ENCODE measurements around the gene FURIN.

FURIN gene

DNA sequence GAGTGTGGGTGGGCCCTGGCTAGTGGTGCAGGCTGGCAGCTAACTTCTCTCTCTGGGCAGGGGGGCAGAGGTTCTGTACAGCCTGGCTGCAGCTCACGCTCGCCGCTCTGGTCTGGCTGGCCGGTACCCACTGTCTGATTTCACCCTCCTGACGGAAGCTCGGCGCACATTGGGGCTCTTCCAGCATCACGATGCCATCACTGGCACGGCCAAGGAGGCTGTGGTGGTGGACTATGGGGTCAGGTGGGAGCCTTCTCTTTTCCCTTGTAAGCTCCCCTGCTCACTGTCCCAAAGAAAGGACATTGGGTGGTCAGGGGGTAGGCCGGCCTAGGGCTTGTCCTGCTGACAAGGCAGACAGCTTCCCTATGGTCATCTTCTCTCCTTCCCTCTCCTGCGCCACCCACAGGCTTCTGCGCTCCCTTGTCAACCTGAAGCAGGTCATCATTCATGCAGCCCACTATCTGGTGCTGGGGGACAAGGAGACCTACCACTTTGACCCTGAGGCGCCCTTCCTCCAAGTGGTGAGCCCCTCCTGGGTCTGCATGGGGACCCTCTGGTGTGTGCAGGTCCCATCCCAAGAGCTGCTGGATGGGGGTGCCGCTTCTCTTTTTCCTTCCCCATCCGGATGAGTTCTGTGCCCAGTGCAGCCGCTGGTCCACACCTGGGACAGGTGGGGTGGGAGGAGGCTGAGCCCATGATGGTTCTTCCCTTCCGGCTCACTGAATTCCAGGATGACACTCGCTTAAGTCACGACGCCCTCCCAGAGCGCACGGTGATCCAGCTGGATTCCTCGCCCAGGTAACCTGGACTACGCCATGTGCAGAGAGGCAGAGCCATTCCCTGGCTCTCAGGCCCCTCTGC lies 42.3 kb downstream of the FURIN start:
- no peak overlapping the region for H3K27ac ChIP-seq
- peaks cover 27% of the 10 kb centered on the region for H3K36me3 ChIP-seq (replicated peaks)
- H3K4me3 ChIP-seq (ENCODE audit: low read depth, low read length): no peak overlapping the region
- in situ Hi-C loops (cut with HindIII; ENCODE audit: low pct_ligation_motif_present, low sequenced_read_pairs): no loop called here
- TF ChIP-seq CTCF (IDR thresholded peaks at IDR 0.05; ENCODE audit: low read depth, low read length, missing control alignments): no peak
- no peak for DNase-seq
- H3K27me3 ChIP-seq (replicated peaks): no peaks in the 10 kb centered on the region

DNA sequence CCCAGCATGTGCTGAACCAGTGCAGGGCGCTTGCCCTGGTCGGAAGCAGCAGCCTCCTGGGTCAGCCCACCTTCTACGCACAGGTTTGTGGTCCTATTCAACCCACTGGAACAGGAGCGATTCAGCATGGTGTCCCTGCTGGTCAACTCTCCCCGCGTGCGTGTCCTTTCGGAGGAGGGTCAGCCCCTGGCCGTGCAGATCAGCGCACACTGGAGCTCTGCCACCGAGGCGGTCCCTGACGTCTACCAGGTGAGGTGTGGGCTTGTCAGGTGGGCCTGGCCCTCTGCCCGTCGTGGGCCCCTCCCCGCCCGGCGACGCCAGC lies 42.9 kb downstream of the FURIN start:
- no peak for DNase-seq
- TF ChIP-seq CTCF (IDR thresholded peaks at IDR 0.05; ENCODE audit: low read depth, low read length, missing control alignments): no peak
- peaks cover 29% of the 10 kb centered on the region for H3K36me3 ChIP-seq (replicated peaks)
- no peaks in the 10 kb centered on the region for H3K27me3 ChIP-seq (replicated peaks)
- no peak overlapping the region for H3K27ac ChIP-seq
- in situ Hi-C loops (cut with HindIII; ENCODE audit: low pct_ligation_motif_present, low sequenced_read_pairs): no loop called here
- no peak overlapping the region for H3K4me3 ChIP-seq (ENCODE audit: low read depth, low read length)

DNA sequence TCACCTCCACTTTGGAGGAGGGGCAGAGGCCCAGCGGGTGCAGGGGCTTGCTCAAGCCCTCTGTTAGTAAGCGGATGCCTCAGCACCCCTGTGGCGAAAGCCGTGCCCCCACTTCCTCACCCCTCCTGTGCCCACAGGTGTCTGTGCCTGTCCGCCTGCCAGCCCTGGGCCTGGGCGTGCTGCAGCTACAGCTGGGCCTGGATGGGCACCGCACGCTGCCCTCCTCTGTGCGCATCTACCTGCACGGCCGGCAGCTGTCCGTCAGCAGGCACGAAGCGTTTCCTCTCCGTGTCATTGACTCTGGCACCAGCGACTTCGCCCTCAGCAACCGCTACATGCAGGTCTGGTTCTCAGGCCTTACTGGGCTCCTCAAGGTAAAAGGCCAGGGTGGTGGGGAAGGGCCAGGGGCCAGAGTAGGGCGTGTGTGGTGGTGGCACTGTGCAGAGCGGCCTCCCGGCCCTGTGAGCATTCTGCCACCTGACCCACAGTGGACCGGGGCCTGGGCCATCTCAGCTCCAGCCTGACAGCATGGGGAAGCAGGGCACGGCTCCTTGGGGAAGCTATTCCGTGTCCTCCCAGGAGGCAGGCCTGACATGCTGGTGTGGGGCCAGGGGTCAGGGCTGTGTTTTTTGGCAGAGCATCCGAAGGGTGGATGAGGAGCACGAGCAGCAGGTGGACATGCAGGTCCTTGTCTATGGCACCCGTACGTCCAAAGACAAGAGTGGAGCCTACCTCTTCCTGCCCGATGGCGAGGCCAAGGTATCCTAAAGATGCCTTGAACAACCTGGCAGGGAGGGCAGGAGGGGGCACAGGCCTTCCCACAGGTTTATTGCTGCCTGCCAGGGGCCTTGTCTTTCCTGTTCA lies 43.8 kb downstream of the FURIN start:
- peaks cover 32% of the 10 kb centered on the region for H3K36me3 ChIP-seq (replicated peaks)
- H3K4me3 ChIP-seq (ENCODE audit: low read depth, low read length): no peak overlapping the region
- no peak for DNase-seq
- TF ChIP-seq CTCF (IDR thresholded peaks at IDR 0.05; ENCODE audit: low read depth, low read length, missing control alignments): no peak
- no peak overlapping the region for H3K27ac ChIP-seq
- in situ Hi-C loops (cut with HindIII; ENCODE audit: low pct_ligation_motif_present, low sequenced_read_pairs): no loop called here
- H3K27me3 ChIP-seq (replicated peaks): no peaks in the 10 kb centered on the region

GRCh38 chr15:90912770-90913075 lies 44.3 kb downstream of the FURIN start:
- Histone ChIP-seq H3K4me3 (ENCODE audit: low read depth, low read length) (no peak overlapping the region), H3K27me3 (replicated peaks) (no peaks in the 10 kb centered on the region), H3K27ac (no peak overlapping the region), H3K36me3 (replicated peaks) (peaks cover 32% of the 10 kb centered on the region)
- no peak for DNase-seq
- no peak for TF ChIP-seq CTCF (IDR thresholded peaks at IDR 0.05; ENCODE audit: low read depth, low read length, missing control alignments)
- in situ Hi-C loops (cut with HindIII; ENCODE audit: low pct_ligation_motif_present, low sequenced_read_pairs): no loop called here

DNA sequence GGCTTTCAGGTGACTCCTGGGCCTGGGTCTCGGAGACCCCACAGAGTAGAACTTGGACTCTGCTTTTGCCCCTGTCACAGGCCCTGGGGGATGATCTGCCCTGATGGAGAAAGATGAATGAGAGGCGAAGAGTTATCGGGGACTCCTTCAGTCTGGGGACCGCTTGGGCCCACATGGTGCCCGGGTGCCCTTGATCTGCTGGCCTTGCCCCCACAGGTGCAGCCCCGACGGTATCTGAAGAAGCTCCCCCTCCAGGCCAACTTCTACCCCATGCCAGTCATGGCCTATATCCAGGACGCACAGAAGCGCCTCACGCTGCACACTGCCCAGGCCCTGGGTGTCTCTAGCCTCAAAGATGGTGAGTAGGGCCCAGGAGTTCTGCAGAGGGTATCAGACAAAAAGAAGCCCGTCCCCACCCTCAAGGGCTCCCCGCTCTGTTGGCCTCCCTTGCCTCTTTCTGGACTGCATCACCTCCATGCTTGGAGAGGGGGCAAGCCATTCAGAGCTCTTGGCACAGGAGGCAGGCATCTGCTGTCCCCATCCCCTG lies 45.1 kb downstream of the FURIN start:
- Histone ChIP-seq H3K36me3 (replicated peaks) (peaks cover 39% of the 10 kb centered on the region), H3K27me3 (replicated peaks) (no peaks in the 10 kb centered on the region), H3K27ac (no peak overlapping the region), H3K4me3 (ENCODE audit: low read depth, low read length) (no peak overlapping the region)
- in situ Hi-C loops (cut with HindIII; ENCODE audit: low pct_ligation_motif_present, low sequenced_read_pairs): no loop called here
- TF ChIP-seq CTCF (IDR thresholded peaks at IDR 0.05; ENCODE audit: low read depth, low read length, missing control alignments): no peak
- no peak for DNase-seq
